Pulmonary artery endothelial cell (primary cell): Measurements from ENCODE around the gene CEP41. TPM values are rescaled to one million over a fixed set of nuclear protein-coding genes. Genes with fewer than 3 reads are reported as not detected.

Experiments used
- DNase-seq: peaks from one replicate; pipeline ENCODE4 v3.0.0-alpha.2; 2011; ENCODE audit warnings: low read depth, low spot score
- total RNA-seq: library from RNA; depleted of rRNA; stranded (reverse); fragments of >200 nt; gene quantifications from 2 replicates; pipeline ENCODE4 v1.2.3, GENCODE V29; 2014

CEP41 gene
- total RNA-seq, 1 donor from 2014 or later, result 6.3 TPM

GRCh38 chr7:130419658-130420057, 21.2 kb downstream of the CEP41 start:
- no peak for DNase-seq

- no peak for DNase-seq
Observed at GRCh38 chr7:130418306-130418705, 22.5 kb downstream of the CEP41 start.

GRCh38 chr7:130417213-130417612, 23.6 kb downstream of the CEP41 start:
- DNase-seq, result no peak

GRCh38 chr7:130415006-130415405, 25.8 kb downstream of the CEP41 start:
- DNase-seq, result no peak

GRCh38 chr7:130413201-130413600, 27.6 kb downstream of the CEP41 start:
- DNase-seq, result no peak

GRCh38 chr7:130410868-130411541, 29.8 kb downstream of the CEP41 start:
- no peak for DNase-seq

- DNase-seq, result no peak
Observed at GRCh38 chr7:130409712-130410072, 31.1 kb downstream of the CEP41 start.

- DNase-seq, result no peak
Observed at GRCh38 chr7:130409067-130409711, 31.6 kb downstream of the CEP41 start.

- no peak for DNase-seq
Observed at GRCh38 chr7:130405003-130405402, 35.8 kb downstream of the CEP41 start.

- DNase-seq, result no peak
Observed at GRCh38 chr7:130401578-130401977, 39.2 kb downstream of the CEP41 start.

GRCh38 chr7:130401101-130401500, 39.7 kb downstream of the CEP41 start:
- DNase-seq, result no peak

GRCh38 chr7:130400120-130400572, 40.7 kb downstream of the CEP41 start:
- no peak for DNase-seq

- DNase-seq, result no peak
Observed at GRCh38 chr7:130398526-130399090, 42.2 kb downstream of the CEP41 start.

GRCh38 chr7:130397758-130398073, 43.1 kb downstream of the CEP41 start:
- DNase-seq, result no peak

- DNase-seq, result no peak
Observed at GRCh38 chr7:130397051-130397757, 43.6 kb downstream of the CEP41 start.

- DNase-seq, result no peak
Observed at GRCh38 chr7:130396109-130396508, 44.7 kb downstream of the CEP41 start.

- no peak for DNase-seq
Observed at GRCh38 chr7:130395421-130395820, 45.4 kb downstream of the CEP41 start.

GRCh38 chr7:130394421-130395195, 46.2 kb downstream of the CEP41 start:
- DNase-seq, result no peak

- no peak for DNase-seq
Observed at GRCh38 chr7:130393841-130394411, 46.9 kb downstream of the CEP41 start.

GRCh38 chr7:130393101-130393561, 47.7 kb downstream of the CEP41 start:
- no peak for DNase-seq

- no peak for DNase-seq
Observed at GRCh38 chr7:130390486-130390885, 50.3 kb downstream of the CEP41 start.
